ENCODE data around the gene RASGRP4. TPM values are rescaled to one million over a fixed set of nuclear protein-coding genes. Genes with fewer than 3 reads are reported as not detected.
A peak's percentile ranks its signal among the peaks of the same experiment; 100 is the strongest.

The RASGRP4 gene
- total RNA-seq, 1 donor from 2014 or later, result not detected

DNA sequence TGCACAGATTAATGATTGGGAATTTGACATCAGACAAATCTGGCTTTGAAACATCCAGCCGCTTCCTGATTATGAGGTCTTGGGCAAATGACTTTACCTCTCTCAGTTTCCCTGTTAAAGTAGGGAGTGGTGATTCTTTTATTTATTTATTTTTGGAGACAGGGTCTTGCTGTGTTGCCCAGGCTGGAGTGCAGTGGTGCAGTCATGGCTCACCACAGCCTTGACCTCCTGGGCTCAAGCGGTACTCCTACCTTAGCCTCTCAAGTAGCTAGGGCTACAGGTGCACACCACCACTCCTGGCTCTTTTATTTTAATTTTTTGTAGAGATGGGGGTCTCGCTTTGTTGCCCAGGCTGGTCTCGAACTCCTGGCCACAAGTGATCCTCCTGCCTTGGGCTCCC, 49.0 kb downstream of the RASGRP4 start:
- Mint-ChIP-seq H3K27ac (ENCODE audit: unreplicated experiment) (no peak overlapping the region), H3K4me3 (ENCODE audit: unreplicated experiment) (peak overlapping the region; percentile 97)
- TF ChIP-seq, protein P1, sequence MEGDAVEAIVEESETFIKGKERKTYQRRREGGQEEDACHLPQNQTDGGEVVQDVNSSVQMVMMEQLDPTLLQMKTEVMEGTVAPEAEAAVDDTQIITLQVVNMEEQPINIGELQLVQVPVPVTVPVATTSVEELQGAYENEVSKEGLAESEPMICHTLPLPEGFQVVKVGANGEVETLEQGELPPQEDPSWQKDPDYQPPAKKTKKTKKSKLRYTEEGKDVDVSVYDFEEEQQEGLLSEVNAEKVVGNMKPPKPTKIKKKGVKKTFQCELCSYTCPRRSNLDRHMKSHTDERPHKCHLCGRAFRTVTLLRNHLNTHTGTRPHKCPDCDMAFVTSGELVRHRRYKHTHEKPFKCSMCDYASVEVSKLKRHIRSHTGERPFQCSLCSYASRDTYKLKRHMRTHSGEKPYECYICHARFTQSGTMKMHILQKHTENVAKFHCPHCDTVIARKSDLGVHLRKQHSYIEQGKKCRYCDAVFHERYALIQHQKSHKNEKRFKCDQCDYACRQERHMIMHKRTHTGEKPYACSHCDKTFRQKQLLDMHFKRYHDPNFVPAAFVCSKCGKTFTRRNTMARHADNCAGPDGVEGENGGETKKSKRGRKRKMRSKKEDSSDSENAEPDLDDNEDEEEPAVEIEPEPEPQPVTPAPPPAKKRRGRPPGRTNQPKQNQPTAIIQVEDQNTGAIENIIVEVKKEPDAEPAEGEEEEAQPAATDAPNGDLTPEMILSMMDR (IDR thresholded peaks at IDR 0.05; ENCODE audit: partially characterized antibody, unreplicated experiment), result no peak

DNA sequence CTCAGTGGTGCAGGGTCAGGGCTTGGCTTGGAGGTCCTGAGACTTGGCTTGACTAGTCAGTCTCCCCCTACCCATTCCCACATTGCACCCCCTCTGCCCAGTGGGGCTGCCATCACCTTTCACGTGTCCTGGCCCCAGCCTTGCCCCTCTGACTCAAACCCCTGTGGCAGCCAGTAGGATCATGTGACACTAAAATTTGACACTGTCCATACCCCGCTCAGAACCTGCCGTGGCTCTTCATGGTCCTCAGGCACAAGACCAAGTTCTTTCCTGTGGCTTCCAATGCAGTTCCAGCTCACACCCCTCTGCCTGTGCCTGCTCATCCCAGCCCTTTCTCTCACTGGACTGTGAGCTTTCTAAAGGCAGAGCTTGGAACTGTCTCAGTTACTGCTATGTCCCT, 49.4 kb downstream of the RASGRP4 start:
- peaks cover 6% of the 10 kb centered on the region for H3K27me3 Mint-ChIP-seq (ENCODE audit: unreplicated experiment)
- H3K4me1 Mint-ChIP-seq (ENCODE audit: low read depth, unreplicated experiment), result peaks cover 9% of the 10 kb centered on the region
- H3K9me3 Mint-ChIP-seq (ENCODE audit: unreplicated experiment), result peaks cover 11% of the 10 kb centered on the region
- TF ChIP-seq, protein P1 (IDR thresholded peaks at IDR 0.05; ENCODE audit: partially characterized antibody, unreplicated experiment), result no peak
- no peak for DNase-seq
- no peaks in the 10 kb centered on the region for H3K36me3 Mint-ChIP-seq (ENCODE audit: unreplicated experiment)
- no peak overlapping the region for H3K27ac Mint-ChIP-seq (ENCODE audit: unreplicated experiment)
- H3K4me3 Mint-ChIP-seq (ENCODE audit: unreplicated experiment), result peak overlapping the region; percentile 97

More for the DNA sequence above, 49.0 kb downstream of the RASGRP4 start:
- no peaks in the 10 kb centered on the region for H3K36me3 Mint-ChIP-seq (ENCODE audit: unreplicated experiment)
- peaks cover 6% of the 10 kb centered on the region for H3K27me3 Mint-ChIP-seq (ENCODE audit: unreplicated experiment)
- H3K9me3 Mint-ChIP-seq (ENCODE audit: unreplicated experiment), result peaks cover 11% of the 10 kb centered on the region
- peaks cover 9% of the 10 kb centered on the region for H3K4me1 Mint-ChIP-seq (ENCODE audit: low read depth, unreplicated experiment)
- DNase-seq, result no peak

DNA sequence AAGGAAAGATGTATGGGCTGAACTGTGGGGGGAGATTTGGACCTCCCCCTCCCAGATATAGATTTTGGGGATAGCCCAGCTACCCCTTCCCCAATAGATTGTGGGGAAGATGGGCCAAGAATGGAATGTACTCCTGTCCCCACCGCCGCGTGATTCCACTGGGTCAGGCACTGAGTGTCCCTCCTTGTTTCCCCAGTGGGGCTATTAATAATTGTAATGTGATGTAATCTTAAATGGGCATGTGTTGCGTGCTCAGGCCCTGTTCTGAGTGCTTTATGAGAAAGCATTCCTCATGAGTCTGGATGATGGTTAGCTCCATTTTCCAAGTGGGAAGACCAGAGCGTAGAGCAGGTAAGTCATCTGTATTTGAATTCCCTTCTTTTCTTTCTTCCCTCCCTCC, 50.3 kb downstream of the RASGRP4 start:
- Mint-ChIP-seq H3K27ac (ENCODE audit: unreplicated experiment) (peak overlapping the region; percentile 28), H3K27me3 (ENCODE audit: unreplicated experiment) (peaks cover 6% of the 10 kb centered on the region), H3K4me3 (ENCODE audit: unreplicated experiment) (peak overlapping the region; percentile 97), H3K9me3 (ENCODE audit: unreplicated experiment) (peaks cover 12% of the 10 kb centered on the region), H3K36me3 (ENCODE audit: unreplicated experiment) (peaks cover 1% of the 10 kb centered on the region), H3K4me1 (ENCODE audit: low read depth, unreplicated experiment) (peaks cover 9% of the 10 kb centered on the region)
- TF ChIP-seq, protein P1 (IDR thresholded peaks at IDR 0.05; ENCODE audit: partially characterized antibody, unreplicated experiment), result no peak
- DNase-seq, result no peak

DNA sequence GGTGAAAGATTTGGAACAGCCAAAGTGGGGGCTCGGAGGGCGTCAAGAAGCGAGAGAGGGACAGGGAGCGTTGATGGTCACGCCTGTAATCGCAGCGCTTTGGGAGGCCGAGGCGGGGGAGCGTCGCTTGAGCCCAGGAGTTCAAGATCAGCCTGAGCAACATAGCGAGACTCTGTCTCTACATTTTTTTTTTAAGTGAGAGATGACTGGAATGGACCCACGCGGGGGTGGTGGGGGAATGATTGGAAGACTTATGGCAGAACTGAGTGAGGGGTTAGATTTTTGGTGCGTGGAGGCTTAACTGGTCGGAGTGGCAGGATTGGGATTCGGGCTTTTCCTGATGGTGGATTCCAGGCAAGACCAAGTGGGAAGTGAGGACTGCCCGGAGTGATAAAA, 50.9 kb downstream of the RASGRP4 start:
- Mint-ChIP-seq H3K4me1 (ENCODE audit: low read depth, unreplicated experiment) (peaks cover 13% of the 10 kb centered on the region), H3K9me3 (ENCODE audit: unreplicated experiment) (peaks cover 14% of the 10 kb centered on the region), H3K27ac (ENCODE audit: unreplicated experiment) (peak overlapping the region; percentile 93), H3K4me3 (ENCODE audit: unreplicated experiment) (peak overlapping the region; percentile 97), H3K36me3 (ENCODE audit: unreplicated experiment) (peaks cover 5% of the 10 kb centered on the region), H3K27me3 (ENCODE audit: unreplicated experiment) (peaks cover 9% of the 10 kb centered on the region)
- TF ChIP-seq, protein P1 (IDR thresholded peaks at IDR 0.05; ENCODE audit: partially characterized antibody, unreplicated experiment), result no peak
- no peak for DNase-seq

DNA sequence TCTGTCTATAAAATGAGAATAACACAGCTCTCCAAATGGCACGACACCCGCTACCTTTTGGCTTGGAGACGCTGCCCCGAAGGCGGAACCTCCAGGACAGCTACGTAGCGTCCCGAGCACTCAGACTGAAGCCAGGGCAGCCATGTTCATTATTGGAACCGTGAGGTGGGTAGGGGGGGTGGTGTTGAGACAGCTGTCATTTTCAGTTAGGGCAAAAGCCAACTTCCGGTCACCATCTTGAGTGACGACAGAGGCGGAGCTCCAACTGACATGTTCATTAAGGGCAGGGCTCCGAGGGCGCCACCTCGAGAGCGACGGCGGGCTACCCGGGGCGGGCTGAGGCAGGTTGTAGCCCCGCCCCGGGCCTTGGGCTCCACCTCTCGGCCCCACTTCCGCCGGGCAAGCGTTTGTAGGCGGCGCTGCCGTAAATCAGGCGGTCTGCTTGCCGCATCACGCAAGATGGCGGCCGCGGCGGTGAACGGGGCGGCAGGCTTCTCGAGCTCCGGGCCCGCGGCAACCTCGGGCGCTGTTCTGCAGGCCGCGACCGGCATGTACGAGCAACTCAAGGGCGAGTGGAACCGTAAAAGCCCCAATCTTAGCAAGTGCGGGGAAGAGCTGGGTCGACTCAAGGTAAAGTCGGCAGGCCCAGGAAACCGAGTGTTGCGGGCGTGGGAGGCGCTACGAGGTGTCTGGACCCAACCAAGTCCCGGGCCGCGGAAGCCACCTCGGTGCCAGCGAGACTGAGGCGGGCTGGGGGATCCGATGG, 51.5 kb downstream of the RASGRP4 start, which contains the start of gene PSMD8:
Gene PSMD8, plus strand, starts transcription at position 240 of the 766 bp plus-strand sequence. Its CDS starts 31 bp downstream, at position 271.
- Mint-ChIP-seq H3K9me3 (ENCODE audit: unreplicated experiment) (peaks cover 14% of the 10 kb centered on the region), H3K4me3 (ENCODE audit: unreplicated experiment) (peak within 1 kb of the TSS; percentile 97), H3K27ac (ENCODE audit: unreplicated experiment) (peak within 1 kb of the TSS; percentile 97), H3K36me3 (ENCODE audit: unreplicated experiment) (peaks cover 5% of the 10 kb centered on the region), H3K4me1 (ENCODE audit: low read depth, unreplicated experiment) (peaks cover 14% of the 10 kb centered on the region), H3K27me3 (ENCODE audit: unreplicated experiment) (peaks cover 9% of the 10 kb centered on the region)
- peak; percentile 98 for DNase-seq
- TF ChIP-seq, protein P1 (IDR thresholded peaks at IDR 0.05; ENCODE audit: partially characterized antibody, unreplicated experiment), result no peak

Measured in glutamatergic neuron (in vitro differentiated cells).